HG03521 (cell line): ENCODE measurements around the gene P2RX3.

ENCODE experiments used
- ATAC-seq: cut with Tn5 transposase; IDR thresholded peaks from one replicate; pipeline ENCODE4 v1.9.1; 2021; ENCODE audit warnings: mild to moderate bottlenecking, moderate library complexity; ENCODE audit not compliant: unreplicated experiment

P2RX3 gene

GRCh38 chr11:57368106-57368844 is 30.1 kb downstream of the P2RX3 start:
- no peak for ATAC-seq

- no peak for ATAC-seq
Observed at GRCh38 chr11:57368845-57369232, 30.7 kb downstream of the P2RX3 start.

GRCh38 chr11:57370251-57370650 is 32.1 kb downstream of the P2RX3 start:
- no peak for ATAC-seq

GRCh38 chr11:57370941-57371340 is 32.8 kb downstream of the P2RX3 start:
- no peak for ATAC-seq

GRCh38 chr11:57373146-57373545 is 35.0 kb downstream of the P2RX3 start:
- no peak for ATAC-seq

GRCh38 chr11:57374966-57375365 is 36.8 kb downstream of the P2RX3 start:
- no peak for ATAC-seq

GRCh38 chr11:57375490-57375889 is 37.3 kb downstream of the P2RX3 start:
- ATAC-seq, result no peak

GRCh38 chr11:57376095-57377090 is 38.2 kb downstream of the P2RX3 start:
- ATAC-seq, result no peak

GRCh38 chr11:57377107-57377506 is 39.0 kb downstream of the P2RX3 start:
- ATAC-seq, result no peak

- no peak for ATAC-seq
Observed at GRCh38 chr11:57378186-57378585, 40.0 kb downstream of the P2RX3 start.

GRCh38 chr11:57379732-57380131 is 41.6 kb downstream of the P2RX3 start:
- no peak for ATAC-seq

GRCh38 chr11:57380975-57381374 is 42.8 kb downstream of the P2RX3 start, which contains the start of gene PRG3:
PRG3 (minus strand) TSS chr11:57381150; CDS start chr11:57380708, 442 bp downstream.
- ATAC-seq, result no peak

- no peak for ATAC-seq
Observed at GRCh38 chr11:57386178-57386940, 48.2 kb downstream of the P2RX3 start.

GRCh38 chr11:57387289-57388030 is 49.3 kb downstream of the P2RX3 start:
- no peak for ATAC-seq

GRCh38 chr11:57390535-57390934 is 52.4 kb downstream of the P2RX3 start, which contains the start of gene PRG2:
PRG2 (minus strand) TSS chr11:57390650; CDS start chr11:57389944, 706 bp downstream.
- no peak for ATAC-seq

- ATAC-seq, result no peak
Observed at GRCh38 chr11:57391111-57391510, 53.0 kb downstream of the P2RX3 start.

GRCh38 chr11:57391539-57391938 is 53.4 kb downstream of the P2RX3 start:
- ATAC-seq, result no peak

GRCh38 chr11:57392066-57392762 is 54.1 kb downstream of the P2RX3 start:
- no peak for ATAC-seq

GRCh38 chr11:57392763-57393105 is 54.6 kb downstream of the P2RX3 start:
- no peak for ATAC-seq
